DND-41 (cell line): ENCODE data around the gene CLSTN3.

Source experiments
- ATAC-seq: fragments of 200-7000 bp; cut with Tn5 transposase; 3 replicates; pipeline ENCODE4 v1.9.1; 2021; ENCODE audit warnings: low read depth; ENCODE audit not compliant: insufficient read depth
- DNase-seq: peaks from one replicate; pipeline ENCODE4 v3.0.0-alpha.2; 2020
- H2AFZ ChIP-seq: 2 replicates; pipeline ENCODE4 v1.6.0; 2012; ENCODE audit warnings: low read depth, low read length
- H3K27ac ChIP-seq: 2 replicates; pipeline ENCODE4 v1.5.1; 2012; ENCODE audit warnings: low read length, inconsistent platforms
- H3K27me3 ChIP-seq: fragments of 200-600 bp; sonication (generic); 2 replicates; pipeline ENCODE4 v1.6.0; 2012; ENCODE audit warnings: low read length, mild to moderate bottlenecking, inconsistent platforms; ENCODE audit not compliant: insufficient read depth, poor library complexity
- H3K36me3 ChIP-seq: 2 replicates; pipeline ENCODE4 v1.5.1; 2012; ENCODE audit warnings: low read length, inconsistent platforms; ENCODE audit not compliant: insufficient read depth
- H3K4me1 ChIP-seq: 2 replicates; pipeline ENCODE4 v1.5.1; 2012; ENCODE audit warnings: mild to moderate bottlenecking, low read length; ENCODE audit not compliant: insufficient read depth
- H3K4me2 ChIP-seq: 2 replicates; pipeline ENCODE4 v1.6.0; 2012; ENCODE audit warnings: mild to moderate bottlenecking, moderate library complexity, low read length, inconsistent platforms; ENCODE audit not compliant: insufficient read depth
- H3K4me3 ChIP-seq, 2 experiments: fragments of 200-600 bp in 1 of 2; shearing (Covaris generic) in 1 of 2; 2 replicates each; pipeline ENCODE4 v1.5.1; 2012 to 2016; ENCODE audit warnings: inconsistent platforms in 2 of 2, low read length in 2 of 2, mild to moderate bottlenecking in 2 of 2, low read depth in 1 of 2, moderate library complexity in 1 of 2
- H3K79me2 ChIP-seq: 2 replicates; pipeline ENCODE4 v1.6.0; 2012; ENCODE audit warnings: low read length, inconsistent platforms; ENCODE audit not compliant: insufficient read depth
- H3K9ac ChIP-seq: 2 replicates; pipeline ENCODE4 v1.6.0; 2012; ENCODE audit warnings: low read depth, mild to moderate bottlenecking, inconsistent platforms, low read length, moderate library complexity
- H3K9me3 ChIP-seq: 2 replicates; pipeline ENCODE4 v1.5.1; 2012; ENCODE audit warnings: low read length, moderate library complexity, mild to moderate bottlenecking, inconsistent platforms; ENCODE audit not compliant: insufficient read depth, severe bottlenecking
- H4K20me1 ChIP-seq: 2 replicates; pipeline ENCODE4 v1.6.0; 2012; ENCODE audit warnings: low read length; ENCODE audit not compliant: insufficient read depth
- EZH2 ChIP-seq: IDR thresholded peaks from 3 replicates; pipeline ENCODE4 v1.6.1; 2012; ENCODE audit warnings: borderline replicate concordance, low read depth, mild to moderate bottlenecking, moderate library complexity, low read length, inconsistent platforms; ENCODE audit not compliant: severe bottlenecking
- TF ChIP-seq, protein P1 (sequence below): IDR thresholded peaks from 2 replicates; pipeline ENCODE4 v1.5.1; 2012; ENCODE audit warnings: borderline replicate concordance, low read length, moderate library complexity, mild to moderate bottlenecking; ENCODE audit not compliant: poor library complexity, severe bottlenecking; ENCODE audit errors: extremely low read depth

CLSTN3 gene

DNA sequence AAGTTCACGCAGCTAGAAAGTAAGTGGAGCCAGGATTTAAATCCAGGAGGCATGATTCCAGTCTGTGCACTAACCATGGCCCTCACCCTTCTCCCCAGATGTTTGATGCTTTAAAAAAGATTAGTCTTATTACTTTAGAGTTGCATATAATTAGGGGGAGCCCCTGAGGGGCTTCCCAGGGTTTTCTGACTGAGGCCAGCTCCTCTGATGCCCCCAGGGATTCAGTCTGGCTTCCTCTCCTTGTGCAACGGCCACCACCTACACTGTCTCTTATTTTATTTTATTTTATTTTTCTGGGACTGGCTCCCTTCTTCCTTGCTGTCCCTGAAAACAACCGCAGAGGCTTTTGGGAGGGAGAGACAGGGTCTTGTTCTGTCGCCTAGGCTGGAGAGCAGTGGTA, 22.6 kb downstream of the CLSTN3 start:
- DNase-seq (no peak), ATAC-seq (no peak)
- Histone ChIP-seq H3K4me1 (no peaks in the 10 kb centered on the region), H2AFZ (no peak overlapping the region), H3K9me3 (no peaks in the 10 kb centered on the region), H3K4me2 (no peak overlapping the region), H3K9ac (no peak overlapping the region), H3K27ac (no peak overlapping the region), H3K27me3 (no peaks in the 10 kb centered on the region), H4K20me1 (no peaks in the 10 kb centered on the region), H3K79me2 (no peaks in the 10 kb centered on the region), H3K4me3 (no peak overlapping the region), H3K36me3 (peaks cover 40% of the 10 kb centered on the region)
- TF ChIP-seq EZH2 = no peak
- TF ChIP-seq, protein P1, sequence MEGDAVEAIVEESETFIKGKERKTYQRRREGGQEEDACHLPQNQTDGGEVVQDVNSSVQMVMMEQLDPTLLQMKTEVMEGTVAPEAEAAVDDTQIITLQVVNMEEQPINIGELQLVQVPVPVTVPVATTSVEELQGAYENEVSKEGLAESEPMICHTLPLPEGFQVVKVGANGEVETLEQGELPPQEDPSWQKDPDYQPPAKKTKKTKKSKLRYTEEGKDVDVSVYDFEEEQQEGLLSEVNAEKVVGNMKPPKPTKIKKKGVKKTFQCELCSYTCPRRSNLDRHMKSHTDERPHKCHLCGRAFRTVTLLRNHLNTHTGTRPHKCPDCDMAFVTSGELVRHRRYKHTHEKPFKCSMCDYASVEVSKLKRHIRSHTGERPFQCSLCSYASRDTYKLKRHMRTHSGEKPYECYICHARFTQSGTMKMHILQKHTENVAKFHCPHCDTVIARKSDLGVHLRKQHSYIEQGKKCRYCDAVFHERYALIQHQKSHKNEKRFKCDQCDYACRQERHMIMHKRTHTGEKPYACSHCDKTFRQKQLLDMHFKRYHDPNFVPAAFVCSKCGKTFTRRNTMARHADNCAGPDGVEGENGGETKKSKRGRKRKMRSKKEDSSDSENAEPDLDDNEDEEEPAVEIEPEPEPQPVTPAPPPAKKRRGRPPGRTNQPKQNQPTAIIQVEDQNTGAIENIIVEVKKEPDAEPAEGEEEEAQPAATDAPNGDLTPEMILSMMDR = no peak

GRCh38 chr12:7154042-7154441, 23.9 kb downstream of the CLSTN3 start:
- no peaks in the 10 kb centered on the region for H4K20me1 ChIP-seq
- peaks cover 32% of the 10 kb centered on the region for H3K36me3 ChIP-seq
- no peak for TF ChIP-seq EZH2
- TF ChIP-seq, protein P1 = no peak
- no peak for DNase-seq
- no peak overlapping the region for H2AFZ ChIP-seq
- H3K27ac ChIP-seq = no peak overlapping the region
- no peak overlapping the region for H3K9ac ChIP-seq
- no peak overlapping the region for H3K4me2 ChIP-seq
- H3K4me1 ChIP-seq = no peaks in the 10 kb centered on the region
- no peaks in the 10 kb centered on the region for H3K79me2 ChIP-seq
- no peaks in the 10 kb centered on the region for H3K9me3 ChIP-seq
- ATAC-seq = no peak
- H3K27me3 ChIP-seq = no peaks in the 10 kb centered on the region
- no peak overlapping the region for H3K4me3 ChIP-seq

DNA sequence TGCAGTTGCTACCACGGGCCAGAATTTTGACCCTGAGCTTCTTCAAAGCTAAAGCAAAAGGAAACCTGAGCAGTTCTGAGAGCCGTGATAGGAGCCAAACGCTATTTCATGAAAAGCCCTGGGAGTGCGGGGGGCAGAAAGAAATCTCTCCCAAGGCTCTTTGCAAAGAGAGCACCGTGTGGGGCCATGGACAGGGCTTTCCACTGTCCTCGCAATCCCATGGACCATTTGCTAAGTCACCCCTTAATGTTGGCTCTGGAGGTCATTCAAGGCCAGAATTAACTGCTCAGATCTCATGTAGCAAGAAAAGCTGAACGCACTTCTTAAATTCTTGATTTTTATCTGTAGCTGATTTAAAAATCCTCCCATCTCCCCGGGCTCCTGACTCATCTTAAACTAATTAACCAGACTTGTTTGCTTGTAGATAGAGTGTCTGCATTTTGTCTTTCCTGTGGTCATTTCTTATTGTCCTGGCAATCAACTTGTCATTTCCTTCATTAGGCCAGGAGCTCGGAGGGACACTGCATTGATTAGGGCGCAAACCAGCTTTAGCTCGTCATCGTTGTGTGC, 24.8 kb downstream of the CLSTN3 start:
- Histone ChIP-seq H3K4me1 (no peaks in the 10 kb centered on the region), H3K27me3 (no peaks in the 10 kb centered on the region), H3K79me2 (no peaks in the 10 kb centered on the region), H3K27ac (no peak overlapping the region), H3K9ac (no peak overlapping the region), H4K20me1 (no peaks in the 10 kb centered on the region), H3K9me3 (no peaks in the 10 kb centered on the region), H3K36me3 (peaks cover 22% of the 10 kb centered on the region), H3K4me3 (no peak overlapping the region), H3K4me2 (no peak overlapping the region), H2AFZ (no peak overlapping the region)
- ATAC-seq (no peak), DNase-seq (no peak)
- TF ChIP-seq, protein P1 = no peak
- no peak for TF ChIP-seq EZH2

DNA sequence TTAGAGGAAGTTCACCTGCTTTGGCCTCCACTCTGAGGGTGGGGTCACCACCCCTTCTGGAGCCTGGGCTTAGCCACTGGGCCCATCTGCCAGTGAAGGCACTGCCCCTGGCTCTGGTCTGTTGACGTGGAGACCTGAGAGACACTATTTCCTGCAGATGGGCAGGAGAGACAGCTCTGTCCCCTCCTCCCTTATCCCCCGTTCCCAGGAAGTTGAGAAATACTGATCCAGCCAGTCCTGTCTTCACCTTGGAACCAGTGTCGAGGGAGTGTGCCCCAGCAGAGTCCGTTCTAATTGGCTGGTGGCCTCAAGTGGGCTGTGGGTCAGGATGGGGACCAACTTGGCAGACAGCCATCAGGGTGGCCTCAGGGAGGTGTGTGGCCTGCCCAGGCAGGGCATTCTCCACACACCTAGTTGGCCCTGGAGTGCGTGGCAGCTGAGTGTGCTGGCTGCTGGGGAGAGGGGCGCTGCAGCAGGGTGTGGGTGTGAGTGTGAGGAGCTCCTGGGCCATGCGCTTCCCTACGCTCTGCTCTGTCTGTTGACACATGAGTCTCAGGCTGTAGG, 25.4 kb downstream of the CLSTN3 start:
- Histone ChIP-seq H3K4me3 (no peak overlapping the region), H3K9ac (no peak overlapping the region), H3K36me3 (peaks cover 17% of the 10 kb centered on the region), H4K20me1 (no peaks in the 10 kb centered on the region), H3K9me3 (no peaks in the 10 kb centered on the region), H3K27ac (no peak overlapping the region), H3K79me2 (no peaks in the 10 kb centered on the region), H2AFZ (no peak overlapping the region), H3K27me3 (no peaks in the 10 kb centered on the region), H3K4me1 (no peaks in the 10 kb centered on the region), H3K4me2 (no peak overlapping the region)
- DNase-seq = no peak
- ATAC-seq = no peak
- TF ChIP-seq, protein P1 = no peak
- TF ChIP-seq EZH2 = no peak
